Neural crest cell (in vitro differentiated cells): Measurements from ENCODE around the gene SLAMF6. TPM values are rescaled to one million over a fixed set of nuclear protein-coding genes. Genes with fewer than 3 reads are reported as not detected.

Experiments
- DNase-seq: peaks from one replicate; pipeline ENCODE4 v3.0.0; 2021; ENCODE audit warnings: low read depth, mixed read lengths, low spot score
- H3K27ac Mint-ChIP-seq: one replicate; pipeline ENCODE4 v1.8.0; 2021; ENCODE audit warnings: mild to moderate bottlenecking, mixed read lengths; ENCODE audit not compliant: unreplicated experiment
- H3K27me3 Mint-ChIP-seq: 2 replicates; pipeline ENCODE4 v1.8.0; 2021; ENCODE audit warnings: low read depth, mild to moderate bottlenecking, mixed read lengths
- H3K36me3 Mint-ChIP-seq: 2 replicates; pipeline ENCODE4 v1.8.0; 2021; ENCODE audit warnings: low read depth, mild to moderate bottlenecking, mixed read lengths
- H3K4me1 Mint-ChIP-seq: 2 replicates; pipeline ENCODE4 v1.8.0; 2021; ENCODE audit warnings: mixed read lengths
- H3K4me3 Mint-ChIP-seq: one replicate; pipeline ENCODE4 v1.8.0; 2021; ENCODE audit warnings: mild to moderate bottlenecking, mixed read lengths
- H3K9me3 Mint-ChIP-seq: 2 replicates; pipeline ENCODE4 v1.8.0; 2021; ENCODE audit warnings: mixed read lengths
- total RNA-seq: library from RNA; stranded (reverse); gene quantifications from 2 replicates; pipeline ENCODE4 v1.2.1, GENCODE V29; 2021
- TF ChIP-seq, protein P1 (sequence below): fragments of 200-600 bp; sonication (generic); conservative IDR thresholded peaks from 2 replicates; pipeline ENCODE4 v1.5.0; 2021; ENCODE audit warnings: antibody characterized with exemption, mild to moderate bottlenecking

Gene SLAMF6
- total RNA-seq, 1 donor from 2014 or later, result not detected

DNA sequence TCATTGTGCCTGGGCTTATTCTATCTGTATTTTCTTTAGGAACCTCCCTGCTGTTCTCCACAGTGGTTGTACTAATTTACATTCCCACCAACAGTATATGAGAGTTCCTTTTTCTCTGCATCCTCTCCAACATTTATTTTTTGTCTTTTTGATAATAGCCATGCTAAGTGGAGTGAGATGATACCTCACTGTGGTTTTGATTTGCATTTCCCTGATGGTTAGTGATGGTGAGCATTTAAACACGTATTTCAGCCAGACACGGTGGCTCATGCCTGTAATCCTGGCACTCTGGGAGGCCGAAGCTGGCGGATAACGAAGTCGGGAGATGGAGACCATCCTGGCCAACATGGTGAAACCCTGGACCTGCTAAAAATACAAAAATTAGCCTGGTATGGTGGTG lies 57.9 kb downstream of the SLAMF6 start:
- H3K9me3 Mint-ChIP-seq, result no peaks in the 10 kb centered on the region
- TF ChIP-seq, protein P1, sequence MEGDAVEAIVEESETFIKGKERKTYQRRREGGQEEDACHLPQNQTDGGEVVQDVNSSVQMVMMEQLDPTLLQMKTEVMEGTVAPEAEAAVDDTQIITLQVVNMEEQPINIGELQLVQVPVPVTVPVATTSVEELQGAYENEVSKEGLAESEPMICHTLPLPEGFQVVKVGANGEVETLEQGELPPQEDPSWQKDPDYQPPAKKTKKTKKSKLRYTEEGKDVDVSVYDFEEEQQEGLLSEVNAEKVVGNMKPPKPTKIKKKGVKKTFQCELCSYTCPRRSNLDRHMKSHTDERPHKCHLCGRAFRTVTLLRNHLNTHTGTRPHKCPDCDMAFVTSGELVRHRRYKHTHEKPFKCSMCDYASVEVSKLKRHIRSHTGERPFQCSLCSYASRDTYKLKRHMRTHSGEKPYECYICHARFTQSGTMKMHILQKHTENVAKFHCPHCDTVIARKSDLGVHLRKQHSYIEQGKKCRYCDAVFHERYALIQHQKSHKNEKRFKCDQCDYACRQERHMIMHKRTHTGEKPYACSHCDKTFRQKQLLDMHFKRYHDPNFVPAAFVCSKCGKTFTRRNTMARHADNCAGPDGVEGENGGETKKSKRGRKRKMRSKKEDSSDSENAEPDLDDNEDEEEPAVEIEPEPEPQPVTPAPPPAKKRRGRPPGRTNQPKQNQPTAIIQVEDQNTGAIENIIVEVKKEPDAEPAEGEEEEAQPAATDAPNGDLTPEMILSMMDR, result no peak
- H3K4me1 Mint-ChIP-seq, result peaks cover 5% of the 10 kb centered on the region
- H3K27me3 Mint-ChIP-seq, result peaks cover 9% of the 10 kb centered on the region
- no peak overlapping the region for H3K27ac Mint-ChIP-seq
- no peak overlapping the region for H3K4me3 Mint-ChIP-seq
- no peak for DNase-seq
- H3K36me3 Mint-ChIP-seq, result no peaks in the 10 kb centered on the region

DNA sequence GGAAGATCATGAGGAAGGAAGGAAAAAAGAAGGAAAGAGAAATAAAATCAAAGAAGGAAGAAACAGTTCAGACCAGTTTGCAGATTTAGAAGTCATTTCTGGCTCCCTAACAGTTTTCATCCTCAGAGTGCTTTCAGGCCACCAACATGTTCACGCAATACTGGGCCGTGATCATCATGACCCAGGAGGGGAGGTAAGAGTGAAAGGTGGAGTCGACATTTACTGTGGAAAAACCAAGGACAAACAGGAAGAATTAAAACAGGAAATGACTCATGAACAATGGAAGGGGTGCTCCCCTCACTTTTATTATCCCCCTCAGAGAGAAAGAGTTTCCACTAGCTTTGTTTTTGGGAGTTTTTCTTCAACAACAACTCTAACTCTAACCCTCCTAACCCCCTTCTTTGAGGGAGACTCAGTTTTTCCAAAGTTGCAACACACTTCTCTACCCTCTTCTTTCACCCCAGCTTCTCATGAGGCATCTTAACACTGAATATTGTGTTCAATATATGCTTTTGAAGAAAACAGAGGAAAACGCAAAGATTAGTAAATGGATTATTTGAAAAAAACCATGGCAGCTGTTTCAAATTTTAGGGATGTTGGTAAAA lies 62.3 kb downstream of the SLAMF6 start:
- Mint-ChIP-seq H3K9me3 (no peaks in the 10 kb centered on the region), H3K27ac (no peak overlapping the region), H3K4me3 (no peak overlapping the region), H3K27me3 (peaks cover 7% of the 10 kb centered on the region), H3K4me1 (peaks cover 12% of the 10 kb centered on the region), H3K36me3 (no peaks in the 10 kb centered on the region)
- DNase-seq, result no peak
- TF ChIP-seq, protein P1, result no peak

DNA sequence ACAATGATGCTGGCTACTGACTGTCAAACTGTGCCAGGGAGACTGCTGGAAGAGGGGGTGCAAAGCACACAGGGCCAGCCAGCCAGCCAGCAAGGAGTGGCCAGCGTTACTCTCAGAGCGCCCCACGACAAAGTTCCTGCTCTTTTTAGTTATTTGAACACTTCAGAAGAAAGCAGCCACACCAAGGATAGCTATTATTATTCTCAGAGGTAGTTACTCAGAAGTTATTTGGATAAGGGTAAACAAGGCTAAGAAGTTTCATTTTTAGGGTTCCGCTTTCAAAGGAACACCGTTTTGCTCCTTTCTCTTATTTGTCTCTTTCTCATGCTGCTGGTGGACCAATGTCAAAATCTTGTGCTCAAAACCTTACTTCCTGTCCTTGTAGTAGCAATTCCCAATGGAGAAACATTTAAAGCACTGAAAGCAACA lies 62.8 kb downstream of the SLAMF6 start:
- Mint-ChIP-seq H3K4me3 (no peak overlapping the region), H3K9me3 (no peaks in the 10 kb centered on the region), H3K27me3 (peaks cover 5% of the 10 kb centered on the region), H3K4me1 (peaks cover 12% of the 10 kb centered on the region), H3K36me3 (no peaks in the 10 kb centered on the region), H3K27ac (no peak overlapping the region)
- DNase-seq, result no peak
- TF ChIP-seq, protein P1, result no peak

DNA sequence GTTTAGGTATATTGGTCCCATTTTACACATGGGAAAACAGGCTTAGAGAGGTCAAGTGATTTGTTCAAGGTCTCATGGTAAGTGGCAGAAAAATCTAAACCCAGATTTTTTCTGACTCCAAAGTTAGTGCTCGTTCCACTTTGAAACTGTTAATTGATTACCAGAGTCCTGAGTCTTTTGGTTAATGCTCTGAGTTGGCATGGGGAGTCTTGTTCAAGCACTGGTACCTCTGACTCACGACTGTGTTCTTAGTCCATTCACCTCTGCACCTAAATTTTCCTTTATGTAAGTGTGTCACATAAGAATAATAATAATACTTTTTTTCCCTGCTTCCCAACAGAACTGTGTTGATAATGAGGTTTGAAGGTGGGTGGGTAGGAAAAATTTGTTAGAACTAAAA lies 63.4 kb downstream of the SLAMF6 start:
- no peak overlapping the region for H3K27ac Mint-ChIP-seq
- H3K9me3 Mint-ChIP-seq, result no peaks in the 10 kb centered on the region
- no peak overlapping the region for H3K4me3 Mint-ChIP-seq
- H3K36me3 Mint-ChIP-seq, result no peaks in the 10 kb centered on the region
- TF ChIP-seq, protein P1, result no peak
- H3K4me1 Mint-ChIP-seq, result peaks cover 12% of the 10 kb centered on the region
- no peak for DNase-seq
- peaks cover 2% of the 10 kb centered on the region for H3K27me3 Mint-ChIP-seq

DNA sequence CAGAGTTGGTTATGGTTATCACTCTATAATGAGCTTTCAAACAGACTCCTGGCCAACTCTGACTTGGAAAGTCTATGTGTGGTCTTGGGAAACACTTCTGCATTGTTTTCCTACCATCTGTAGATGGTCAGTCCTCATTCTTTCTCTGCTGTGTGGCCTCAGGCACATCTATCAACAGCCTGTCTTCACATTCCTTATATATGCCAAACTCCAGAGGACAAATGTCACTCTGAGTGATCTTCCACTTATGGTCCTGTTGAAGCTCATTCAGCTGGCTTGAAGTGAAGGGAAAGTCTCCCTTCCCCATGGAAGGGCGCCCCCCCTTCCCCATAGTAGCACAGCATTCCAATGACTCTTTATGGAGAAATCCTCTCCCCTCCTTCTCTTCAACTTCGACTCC lies 64.0 kb downstream of the SLAMF6 start:
- TF ChIP-seq, protein P1, result no peak
- H3K36me3 Mint-ChIP-seq, result no peaks in the 10 kb centered on the region
- peaks cover 12% of the 10 kb centered on the region for H3K4me1 Mint-ChIP-seq
- no peak overlapping the region for H3K27ac Mint-ChIP-seq
- no peak overlapping the region for H3K4me3 Mint-ChIP-seq
- peaks cover 2% of the 10 kb centered on the region for H3K27me3 Mint-ChIP-seq
- H3K9me3 Mint-ChIP-seq, result no peaks in the 10 kb centered on the region
- DNase-seq, result no peak

DNA sequence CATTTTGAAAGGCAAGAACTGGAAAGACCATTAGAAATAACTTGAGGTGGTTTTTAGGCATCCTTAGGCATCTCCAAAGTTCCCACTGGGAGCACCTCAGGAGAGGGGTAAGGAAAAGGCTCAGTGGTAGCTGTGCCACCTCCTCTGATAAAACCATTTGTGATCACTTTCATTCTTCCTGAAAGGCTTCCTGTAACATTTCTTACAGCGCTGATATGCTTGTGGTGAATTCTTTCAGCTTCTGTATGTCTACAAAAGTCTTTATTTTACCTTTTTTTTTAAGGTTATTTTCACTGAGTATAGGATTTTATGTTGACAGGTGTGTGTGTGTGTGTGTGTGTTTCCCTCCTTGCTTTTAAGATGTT lies 67.9 kb downstream of the SLAMF6 start:
- no peak overlapping the region for H3K4me3 Mint-ChIP-seq
- TF ChIP-seq, protein P1, result no peak
- no peaks in the 10 kb centered on the region for H3K36me3 Mint-ChIP-seq
- no peaks in the 10 kb centered on the region for H3K27me3 Mint-ChIP-seq
- H3K4me1 Mint-ChIP-seq, result peaks cover 7% of the 10 kb centered on the region
- H3K27ac Mint-ChIP-seq, result no peak overlapping the region
- H3K9me3 Mint-ChIP-seq, result no peaks in the 10 kb centered on the region
- no peak for DNase-seq
